ENCODE results near the gene NTNG2.
"Not testable (repeated sequence)": the region's sequence is repeated elsewhere in the genome, so short reads cannot be mapped to it uniquely, and the experiment has no call there.

Gene NTNG2

GRCh38 chr9:132127888-132128534 lies 33.8 kb upstream of the NTNG2 start:
- Histone ChIP-seq H3F3A (ENCODE audit: insufficient read depth, low read length) (no peaks in the 10 kb centered on the region), H3K79me2 (ENCODE audit: insufficient read depth, low read length) (no peaks in the 10 kb centered on the region), H3K9me3 (ENCODE audit: low read length) (no peaks in the 10 kb centered on the region), H3K4me3 (ENCODE audit: low read depth, low read length, poor library complexity, severe bottlenecking) (no peak overlapping the region), H3K9ac (ENCODE audit: low read length) (no peak overlapping the region), H3K4me1 (ENCODE audit: insufficient read depth, low read length, severe bottlenecking) (no peaks in the 10 kb centered on the region), H3K27ac (ENCODE audit: low read depth, low read length, poor library complexity, severe bottlenecking) (no peak overlapping the region), H3K4me2 (ENCODE audit: low read length) (no peak overlapping the region), H3K36me3 (ENCODE audit: insufficient read depth, low read length) (no peaks in the 10 kb centered on the region), H2AFZ (ENCODE audit: low read length) (no peak overlapping the region), H3K9me2 (ENCODE audit: low read depth, low read length) (no peaks in the 10 kb centered on the region), H3K27me3 (ENCODE audit: insufficient read depth, low read length) (no peaks in the 10 kb centered on the region; the same call in 1 of the 2 replicates), H4K20me1 (ENCODE audit: insufficient read depth, low read length) (no peaks in the 10 kb centered on the region)
- TF ChIP-seq CTCF (IDR thresholded peaks at IDR 0.05; ENCODE audit: low read length) (no peak), EZH2 (IDR thresholded peaks at IDR 0.05; ENCODE audit: borderline replicate concordance, low read length) (no peak)

GRCh38 chr9:132129535-132129934 lies 32.3 kb upstream of the NTNG2 start:
- no peak overlapping the region for H2AFZ ChIP-seq (ENCODE audit: low read length)
- H3F3A ChIP-seq (ENCODE audit: insufficient read depth, low read length) = no peaks in the 10 kb centered on the region
- H3K4me2 ChIP-seq (ENCODE audit: low read length) = no peak overlapping the region
- no peaks in the 10 kb centered on the region for H3K4me1 ChIP-seq (ENCODE audit: insufficient read depth, low read length, severe bottlenecking)
- no peaks in the 10 kb centered on the region for H3K79me2 ChIP-seq (ENCODE audit: insufficient read depth, low read length)
- H3K9me3 ChIP-seq (ENCODE audit: low read length) = no peaks in the 10 kb centered on the region
- H3K9me2 ChIP-seq (ENCODE audit: low read depth, low read length) = no peaks in the 10 kb centered on the region
- H3K36me3 ChIP-seq (ENCODE audit: insufficient read depth, low read length) = no peaks in the 10 kb centered on the region
- H3K4me3 ChIP-seq (ENCODE audit: low read depth, low read length, poor library complexity, severe bottlenecking) = no peak overlapping the region
- no peaks in the 10 kb centered on the region for H4K20me1 ChIP-seq (ENCODE audit: insufficient read depth, low read length)
- H3K27me3 ChIP-seq (ENCODE audit: insufficient read depth, low read length) = peaks cover 3% of the 10 kb centered on the region; the same call in 1 of the 2 replicates
- no peak overlapping the region for H3K27ac ChIP-seq (ENCODE audit: low read depth, low read length, poor library complexity, severe bottlenecking)
- no peak overlapping the region for H3K9ac ChIP-seq (ENCODE audit: low read length)
- no peak for TF ChIP-seq CTCF (IDR thresholded peaks at IDR 0.05; ENCODE audit: low read length)
- TF ChIP-seq EZH2 (IDR thresholded peaks at IDR 0.05; ENCODE audit: borderline replicate concordance, low read length) = no peak

GRCh38 chr9:132134085-132134484 lies 27.8 kb upstream of the NTNG2 start:
- not testable (repeated sequence) for H3K4me1 ChIP-seq (ENCODE audit: insufficient read depth, low read length, severe bottlenecking); H3K4me3 ChIP-seq (ENCODE audit: low read depth, low read length, poor library complexity, severe bottlenecking); H3F3A ChIP-seq (ENCODE audit: insufficient read depth, low read length); H3K79me2 ChIP-seq (ENCODE audit: insufficient read depth, low read length); H2AFZ ChIP-seq (ENCODE audit: low read length); H3K4me2 ChIP-seq (ENCODE audit: low read length); H3K9ac ChIP-seq (ENCODE audit: low read length); H3K9me2 ChIP-seq (ENCODE audit: low read depth, low read length); H3K27me3 ChIP-seq (ENCODE audit: insufficient read depth, low read length); H3K9me3 ChIP-seq (ENCODE audit: low read length); H3K27ac ChIP-seq (ENCODE audit: low read depth, low read length, poor library complexity, severe bottlenecking); H3K36me3 ChIP-seq (ENCODE audit: insufficient read depth, low read length); H4K20me1 ChIP-seq (ENCODE audit: insufficient read depth, low read length)

GRCh38 chr9:132135456-132135855 lies 26.4 kb upstream of the NTNG2 start:
- Histone ChIP-seq H3F3A (ENCODE audit: insufficient read depth, low read length) (no peaks in the 10 kb centered on the region), H3K9me2 (ENCODE audit: low read depth, low read length) (no peaks in the 10 kb centered on the region), H3K4me3 (ENCODE audit: low read depth, low read length, poor library complexity, severe bottlenecking) (no peak overlapping the region), H3K9ac (ENCODE audit: low read length) (no peak overlapping the region), H3K9me3 (ENCODE audit: low read length) (no peaks in the 10 kb centered on the region), H4K20me1 (ENCODE audit: insufficient read depth, low read length) (no peaks in the 10 kb centered on the region), H3K36me3 (ENCODE audit: insufficient read depth, low read length) (no peaks in the 10 kb centered on the region), H2AFZ (ENCODE audit: low read length) (no peak overlapping the region), H3K4me2 (ENCODE audit: low read length) (no peak overlapping the region), H3K4me1 (ENCODE audit: insufficient read depth, low read length, severe bottlenecking) (no peaks in the 10 kb centered on the region), H3K79me2 (ENCODE audit: insufficient read depth, low read length) (no peaks in the 10 kb centered on the region), H3K27me3 (ENCODE audit: insufficient read depth, low read length) (peaks cover 3% of the 10 kb centered on the region; the same call in 1 of the 2 replicates), H3K27ac (ENCODE audit: low read depth, low read length, poor library complexity, severe bottlenecking) (no peak overlapping the region)
- TF ChIP-seq EZH2 (IDR thresholded peaks at IDR 0.05; ENCODE audit: borderline replicate concordance, low read length) (no peak), CTCF (IDR thresholded peaks at IDR 0.05; ENCODE audit: low read length) (no peak)

All from OCI-LY1 (cell line).